Esophagus mucosa (tissue), 1 donor: Measurements from ENCODE around the gene APBA1. TPM values are rescaled to one million over a fixed set of nuclear protein-coding genes. Genes with fewer than 3 reads are reported as not detected.
"Not testable (repeated sequence)": the region's sequence is repeated elsewhere in the genome, so short reads cannot be mapped to it uniquely, and the experiment has no call there.

ENCODE experiments used
- ATAC-seq: fragments of 200-7000 bp; cut with Tn5 transposase; one replicate; pipeline ENCODE4 v1.9.1; 2020
- total RNA-seq: library from RNA; stranded (reverse); gene quantifications from one replicate; pipeline ENCODE4 v1.2.4, GENCODE V29; 2023
- donor health status: DM: yes; HTN: yes; CAD: no.

The APBA1 gene
- total RNA-seq, 1 donor from 2014 or later: 0.76 TPM

GRCh38 chr9:69470186-69470977 lies 201.8 kb downstream of the APBA1 start:
- no peak for ATAC-seq

GRCh38 chr9:69469136-69469535 lies 203.0 kb downstream of the APBA1 start:
- ATAC-seq: no peak

- no peak for ATAC-seq
Observed at GRCh38 chr9:69468380-69468779, 203.8 kb downstream of the APBA1 start.

GRCh38 chr9:69466151-69466550 lies 206.0 kb downstream of the APBA1 start:
- no peak for ATAC-seq

- ATAC-seq: no peak
Observed at GRCh38 chr9:69465473-69465872, 206.7 kb downstream of the APBA1 start.

- no peak for ATAC-seq
Observed at GRCh38 chr9:69463497-69464068, 208.6 kb downstream of the APBA1 start.

- ATAC-seq: no peak
Observed at GRCh38 chr9:69462394-69462793, 209.8 kb downstream of the APBA1 start.

- ATAC-seq: no peak
Observed at GRCh38 chr9:69461103-69461887, 210.9 kb downstream of the APBA1 start.

GRCh38 chr9:69460012-69460411 lies 212.2 kb downstream of the APBA1 start:
- no peak for ATAC-seq

- no peak for ATAC-seq
Observed at GRCh38 chr9:69458176-69458575, 214.0 kb downstream of the APBA1 start.

GRCh38 chr9:69456201-69456600 lies 216.0 kb downstream of the APBA1 start:
- no peak for ATAC-seq

GRCh38 chr9:69455311-69455710 lies 216.9 kb downstream of the APBA1 start:
- no peak for ATAC-seq

GRCh38 chr9:69454321-69454720 lies 217.8 kb downstream of the APBA1 start:
- no peak for ATAC-seq

GRCh38 chr9:69453746-69454145 lies 218.4 kb downstream of the APBA1 start:
- no peak for ATAC-seq

GRCh38 chr9:69452110-69452782 lies 219.9 kb downstream of the APBA1 start:
- ATAC-seq: no peak

- ATAC-seq: no peak
Observed at GRCh38 chr9:69446496-69446895, 225.7 kb downstream of the APBA1 start.

- no peak for ATAC-seq
Observed at GRCh38 chr9:69445251-69445650, 226.9 kb downstream of the APBA1 start.

- ATAC-seq: no peak
Observed at GRCh38 chr9:69444791-69445190, 227.4 kb downstream of the APBA1 start.

- no peak for ATAC-seq
Observed at GRCh38 chr9:69444021-69444420, 228.2 kb downstream of the APBA1 start.

- ATAC-seq: peak; percentile 81
Observed at GRCh38 chr9:69443178-69443577, 229.0 kb downstream of the APBA1 start.

- ATAC-seq: no peak
Observed at GRCh38 chr9:69442486-69442885, 229.7 kb downstream of the APBA1 start.

- not testable (repeated sequence) for ATAC-seq
Observed at GRCh38 chr9:69440254-69440955, 231.8 kb downstream of the APBA1 start.
